Neural cell (in vitro differentiated cells): Measurements from ENCODE around the gene ZNF658.
"Not testable (repeated sequence)": the region's sequence is repeated elsewhere in the genome, so short reads cannot be mapped to it uniquely, and the experiment has no call there.

Experiments used
- EP300 ChIP-seq: fragments of 450-650 bp; conservative IDR thresholded peaks from 2 replicates; pipeline ENCODE4 v1.6.1; 2014; ENCODE audit warnings: antibody characterized with exemption, mild to moderate bottlenecking, moderate library complexity; ENCODE audit not compliant: poor library complexity, severe bottlenecking
- EZH2 ChIP-seq: fragments of 200-600, 300-800 bp; shearing (Covaris generic), sonication (generic); IDR thresholded peaks from 2 replicates; pipeline ENCODE4 v1.6.1; 2014; ENCODE audit warnings: antibody characterized with exemption, low read length, borderline replicate concordance, mild to moderate bottlenecking; ENCODE audit not compliant: insufficient read depth, poor library complexity, severe bottlenecking
- MXI1 ChIP-seq: fragments of 450-650 bp; conservative IDR thresholded peaks from 2 replicates; pipeline ENCODE4 v1.6.1; 2014; ENCODE audit warnings: antibody characterized with exemption, mild to moderate bottlenecking; ENCODE audit not compliant: poor library complexity, severe bottlenecking
- POLR2AphosphoS5 ChIP-seq: IDR thresholded peaks from 2 replicates; pipeline ENCODE4 v1.6.1; 2012
- RAD21 ChIP-seq: fragments of 450-650 bp; conservative IDR thresholded peaks from 2 replicates; pipeline ENCODE4 v1.6.1; 2014; ENCODE audit warnings: antibody characterized with exemption, mild to moderate bottlenecking, moderate library complexity
- SMC3 ChIP-seq: fragments of 450-650 bp; conservative IDR thresholded peaks from 2 replicates; pipeline ENCODE4 v1.6.1; 2014; ENCODE audit warnings: antibody characterized with exemption, mild to moderate bottlenecking, moderate library complexity; ENCODE audit not compliant: poor library complexity
- TAF1 ChIP-seq: IDR thresholded peaks from 2 replicates; pipeline ENCODE4 v1.6.1; 2012; ENCODE audit warnings: low read depth
- TF ChIP-seq, protein P1 (sequence below): fragments of 450-650 bp; IDR thresholded peaks from 2 replicates; pipeline ENCODE4 v1.5.1; 2014; ENCODE audit warnings: antibody characterized with exemption, mild to moderate bottlenecking, moderate library complexity; ENCODE audit not compliant: poor library complexity, severe bottlenecking
- TF ChIP-seq, protein P2 (sequence below): IDR thresholded peaks from 2 replicates; pipeline ENCODE4 v1.6.1; 2012; ENCODE audit warnings: borderline replicate concordance

DNA sequence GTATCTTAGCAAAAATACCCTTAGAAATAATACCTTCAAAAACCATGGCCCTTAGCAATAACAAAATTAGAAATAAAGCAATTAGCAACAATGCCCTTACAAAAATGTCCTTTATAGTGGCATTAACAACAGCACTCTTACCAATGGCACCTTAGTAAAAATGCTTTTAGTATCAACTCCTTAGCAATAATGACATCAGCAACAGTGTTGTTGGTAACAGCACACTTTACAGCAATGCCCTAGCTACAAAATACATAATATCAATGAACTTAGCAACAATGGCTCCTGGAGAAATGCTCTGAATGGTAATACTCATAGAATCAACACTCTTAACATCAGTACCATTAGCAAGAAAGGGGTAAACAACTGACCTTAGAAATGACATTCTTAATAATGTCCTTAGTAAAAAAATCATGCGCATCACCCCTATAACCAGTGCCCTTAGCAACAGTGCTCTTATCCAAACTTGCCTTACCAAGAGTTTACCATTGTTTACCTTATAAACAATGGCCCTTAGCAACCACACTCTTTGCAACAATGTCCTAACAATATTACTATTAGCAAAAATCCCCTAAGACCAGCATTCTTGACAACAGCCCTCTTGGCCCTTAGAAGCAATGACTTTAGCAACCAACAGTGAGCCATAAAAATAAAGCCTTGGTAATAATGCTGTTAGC, 35.8 kb downstream of the ZNF658 start:
- not testable (repeated sequence) for TF ChIP-seq SMC3, EP300, POLR2AphosphoS5, EZH2, MXI1, TAF1, RAD21
- TF ChIP-seq, protein P1, sequence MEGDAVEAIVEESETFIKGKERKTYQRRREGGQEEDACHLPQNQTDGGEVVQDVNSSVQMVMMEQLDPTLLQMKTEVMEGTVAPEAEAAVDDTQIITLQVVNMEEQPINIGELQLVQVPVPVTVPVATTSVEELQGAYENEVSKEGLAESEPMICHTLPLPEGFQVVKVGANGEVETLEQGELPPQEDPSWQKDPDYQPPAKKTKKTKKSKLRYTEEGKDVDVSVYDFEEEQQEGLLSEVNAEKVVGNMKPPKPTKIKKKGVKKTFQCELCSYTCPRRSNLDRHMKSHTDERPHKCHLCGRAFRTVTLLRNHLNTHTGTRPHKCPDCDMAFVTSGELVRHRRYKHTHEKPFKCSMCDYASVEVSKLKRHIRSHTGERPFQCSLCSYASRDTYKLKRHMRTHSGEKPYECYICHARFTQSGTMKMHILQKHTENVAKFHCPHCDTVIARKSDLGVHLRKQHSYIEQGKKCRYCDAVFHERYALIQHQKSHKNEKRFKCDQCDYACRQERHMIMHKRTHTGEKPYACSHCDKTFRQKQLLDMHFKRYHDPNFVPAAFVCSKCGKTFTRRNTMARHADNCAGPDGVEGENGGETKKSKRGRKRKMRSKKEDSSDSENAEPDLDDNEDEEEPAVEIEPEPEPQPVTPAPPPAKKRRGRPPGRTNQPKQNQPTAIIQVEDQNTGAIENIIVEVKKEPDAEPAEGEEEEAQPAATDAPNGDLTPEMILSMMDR: not testable (repeated sequence)
- TF ChIP-seq, protein P2, sequence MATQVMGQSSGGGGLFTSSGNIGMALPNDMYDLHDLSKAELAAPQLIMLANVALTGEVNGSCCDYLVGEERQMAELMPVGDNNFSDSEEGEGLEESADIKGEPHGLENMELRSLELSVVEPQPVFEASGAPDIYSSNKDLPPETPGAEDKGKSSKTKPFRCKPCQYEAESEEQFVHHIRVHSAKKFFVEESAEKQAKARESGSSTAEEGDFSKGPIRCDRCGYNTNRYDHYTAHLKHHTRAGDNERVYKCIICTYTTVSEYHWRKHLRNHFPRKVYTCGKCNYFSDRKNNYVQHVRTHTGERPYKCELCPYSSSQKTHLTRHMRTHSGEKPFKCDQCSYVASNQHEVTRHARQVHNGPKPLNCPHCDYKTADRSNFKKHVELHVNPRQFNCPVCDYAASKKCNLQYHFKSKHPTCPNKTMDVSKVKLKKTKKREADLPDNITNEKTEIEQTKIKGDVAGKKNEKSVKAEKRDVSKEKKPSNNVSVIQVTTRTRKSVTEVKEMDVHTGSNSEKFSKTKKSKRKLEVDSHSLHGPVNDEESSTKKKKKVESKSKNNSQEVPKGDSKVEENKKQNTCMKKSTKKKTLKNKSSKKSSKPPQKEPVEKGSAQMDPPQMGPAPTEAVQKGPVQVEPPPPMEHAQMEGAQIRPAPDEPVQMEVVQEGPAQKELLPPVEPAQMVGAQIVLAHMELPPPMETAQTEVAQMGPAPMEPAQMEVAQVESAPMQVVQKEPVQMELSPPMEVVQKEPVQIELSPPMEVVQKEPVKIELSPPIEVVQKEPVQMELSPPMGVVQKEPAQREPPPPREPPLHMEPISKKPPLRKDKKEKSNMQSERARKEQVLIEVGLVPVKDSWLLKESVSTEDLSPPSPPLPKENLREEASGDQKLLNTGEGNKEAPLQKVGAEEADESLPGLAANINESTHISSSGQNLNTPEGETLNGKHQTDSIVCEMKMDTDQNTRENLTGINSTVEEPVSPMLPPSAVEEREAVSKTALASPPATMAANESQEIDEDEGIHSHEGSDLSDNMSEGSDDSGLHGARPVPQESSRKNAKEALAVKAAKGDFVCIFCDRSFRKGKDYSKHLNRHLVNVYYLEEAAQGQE: not testable (repeated sequence)
